ENCODE results near the gene ESRP2.
A peak's percentile ranks its signal among the peaks of the same experiment; 100 is the strongest.

The ESRP2 gene

GRCh38 chr16:68263559-68264127 is 27.7 kb upstream of the ESRP2 start:
- no peak for DNase-seq

GRCh38 chr16:68259007-68259825 is 23.3 kb upstream of the ESRP2 start:
- DNase-seq = no peak

GRCh38 chr16:68257906-68258800 is 22.2 kb upstream of the ESRP2 start:
- no peak for DNase-seq

GRCh38 chr16:68257251-68257905 is 21.5 kb upstream of the ESRP2 start:
- DNase-seq = no peak

- no peak for DNase-seq
These were observed 19.8 kb upstream of the ESRP2 start for GRCh38 chr16:68255712-68256111.

- no peak for DNase-seq
These were observed 17.8 kb upstream of the ESRP2 start for GRCh38 chr16:68253721-68254120.

- DNase-seq = no peak
These were observed 16.5 kb upstream of the ESRP2 start for GRCh38 chr16:68252383-68252782.

- no peak for DNase-seq
These were observed 15.9 kb upstream of the ESRP2 start for GRCh38 chr16:68251832-68252231.

- no peak for DNase-seq
These were observed 15.0 kb upstream of the ESRP2 start for GRCh38 chr16:68250951-68251350.

- no peak for DNase-seq
These were observed 13.4 kb upstream of the ESRP2 start for GRCh38 chr16:68249371-68249770.

- no peak for DNase-seq
These were observed 12.0 kb upstream of the ESRP2 start for GRCh38 chr16:68247932-68248331.

- no peak for DNase-seq
These were observed 11.5 kb upstream of the ESRP2 start for GRCh38 chr16:68247400-68247799.

- DNase-seq = no peak
These were observed 10.7 kb upstream of the ESRP2 start for GRCh38 chr16:68246666-68247065.

GRCh38 chr16:68246121-68246520 is 10.2 kb upstream of the ESRP2 start:
- no peak for DNase-seq

- DNase-seq = no peak
These were observed 9.3 kb upstream of the ESRP2 start, which contains the start of gene PLA2G15 for GRCh38 chr16:68244903-68245853. PLA2G15 (plus strand) TSS chr16:68245373; CDS start chr16:68245427, 54 bp downstream.

- DNase-seq = no peak
These were observed 8.6 kb upstream of the ESRP2 start for GRCh38 chr16:68244481-68244902.

- no peak for DNase-seq
These were observed 7.3 kb upstream of the ESRP2 start for GRCh38 chr16:68242926-68243858.

- no peak for DNase-seq
These were observed 6.2 kb upstream of the ESRP2 start for GRCh38 chr16:68242085-68242484.

GRCh38 chr16:68238029-68238345 is 2.1 kb upstream of the ESRP2 start:
- no peak for DNase-seq

- DNase-seq = peak; percentile 94
These were observed 1.5 kb upstream of the ESRP2 start for GRCh38 chr16:68237243-68238028.
